Hepatocyte (in vitro differentiated cells): ENCODE results near the gene FGF1. TPM values are rescaled to one million over a fixed set of nuclear protein-coding genes. Genes with fewer than 3 reads are reported as not detected.

Experiments used
- DNase-seq: peaks from one replicate; pipeline ENCODE4 v3.0.0-alpha.2; 2016; ENCODE audit warnings: low spot score
- H2AFZ ChIP-seq: fragments of 200-600 bp; sonication (generic); 2 replicates; pipeline ENCODE4 v1.6.0; 2016; ENCODE audit warnings: antibody characterized with exemption, mild to moderate bottlenecking
- H3K27ac ChIP-seq: fragments of 200-600 bp; sonication (generic); 2 replicates; pipeline ENCODE4 v1.5.1; 2016; ENCODE audit warnings: mild to moderate bottlenecking
- H3K27me3 ChIP-seq: fragments of 200-600 bp; sonication (generic); 2 replicates; pipeline ENCODE4 v1.6.1; 2016
- H3K36me3 ChIP-seq: fragments of 200-600 bp; sonication (generic); replicated peaks from 2 replicates; pipeline ENCODE4 v1.5.1; 2016; ENCODE audit warnings: low read depth; ENCODE audit not compliant: insufficient read depth
- H3K4me1 ChIP-seq: fragments of 200-600 bp; sonication (generic); 2 replicates; pipeline ENCODE4 v1.5.1; 2016; ENCODE audit warnings: mild to moderate bottlenecking, moderate library complexity; ENCODE audit not compliant: insufficient read depth
- H3K4me2 ChIP-seq: fragments of 200-600 bp; sonication (generic); 2 replicates; pipeline ENCODE4 v1.6.0; 2016
- H3K4me3 ChIP-seq: fragments of 200-600 bp; sonication (generic); 2 replicates; pipeline ENCODE4 v1.5.1; 2016; ENCODE audit warnings: mild to moderate bottlenecking
- H3K79me2 ChIP-seq: fragments of 200-600 bp; sonication (generic); 2 replicates; pipeline ENCODE4 v1.6.0; 2017; ENCODE audit warnings: mild to moderate bottlenecking
- H3K9me2 ChIP-seq: fragments of 200-600 bp; sonication (generic); replicated peaks from 2 replicates; pipeline ENCODE4 v1.6.0; 2017; ENCODE audit warnings: mild to moderate bottlenecking; ENCODE audit not compliant: insufficient read depth
- H3K9me3 ChIP-seq: fragments of 200-600 bp; sonication (generic); 2 replicates; pipeline ENCODE4 v1.5.1; 2016; ENCODE audit warnings: low read depth, mild to moderate bottlenecking
- H4K20me1 ChIP-seq: fragments of 200-600 bp; sonication (generic); 2 replicates; pipeline ENCODE4 v1.6.0; 2016; ENCODE audit warnings: mild to moderate bottlenecking; ENCODE audit not compliant: insufficient read depth, poor library complexity, severe bottlenecking
- CTCF ChIP-seq: fragments of 200-600 bp; sonication (generic); IDR thresholded peaks from 2 replicates; pipeline ENCODE4 v1.5.1; 2016; ENCODE audit warnings: antibody characterized with exemption, mild to moderate bottlenecking; ENCODE audit not compliant: poor library complexity
- EZH2 ChIP-seq: fragments of 200-600 bp; sonication (generic); IDR thresholded peaks from 2 replicates; pipeline ENCODE4 v1.6.1; 2016; ENCODE audit warnings: antibody characterized with exemption, mild to moderate bottlenecking, borderline replicate concordance
- EZH2phosphoT487 ChIP-seq: fragments of 200-600 bp; sonication (generic); IDR thresholded peaks from one replicate; pipeline ENCODE4 v1.6.1; 2018; ENCODE audit warnings: antibody characterized with exemption, mild to moderate bottlenecking, low read depth, moderate library complexity; ENCODE audit not compliant: unreplicated experiment, severe bottlenecking
- WGBS: methylation state at CpG from one replicate; pipeline ENCODE4 v1.1.6; 2016; ENCODE audit warnings: low lambda C conversion rate; ENCODE audit errors: missing lambda C conversion rate; 5-methylcytosine and 5-hydroxymethylcytosine counted together
- polyA plus RNA-seq: library from polyadenylated mRNA; unstranded; fragments of >200 nt; fragmentation: Nextera tagmentation; extraction: Ambion mirVana; gene quantifications from 2 replicates; pipeline ENCODE4 v1.2.1, GENCODE V29; 2016
- total RNA-seq: library from RNA; depleted of rRNA; stranded (reverse); fragments of >200 nt; gene quantifications from 2 replicates; pipeline ENCODE4 v1.2.3, GENCODE V29; 2014

Gene FGF1
- total and polyA plus RNA-seq, 2 experiments from 2014 or later: 0.23 to 0.27 TPM

- Histone ChIP-seq H3K4me3 (no peak overlapping the region), H2AFZ (no peak overlapping the region), H4K20me1 (no peaks in the 10 kb centered on the region), H3K36me3 (no peaks in the 10 kb centered on the region), H3K9me3 (no peaks in the 10 kb centered on the region), H3K27ac (no peak overlapping the region), H3K9me2 (no peaks in the 10 kb centered on the region), H3K27me3 (no peaks in the 10 kb centered on the region), H3K4me1 (no peaks in the 10 kb centered on the region), H3K79me2 (no peaks in the 10 kb centered on the region), H3K4me2 (no peak overlapping the region)
- 55% methylated on average over 1 of the region's 1 CpG for WGBS
- TF ChIP-seq EZH2phosphoT487 (no peak), EZH2 (no peak), CTCF (no peak)
- DNase-seq: no peak
These were observed 40.4 kb downstream of the FGF1 start for GRCh38 chr5:142645456-142645855.

- Histone ChIP-seq H3K4me1 (no peaks in the 10 kb centered on the region), H3K9me2 (no peaks in the 10 kb centered on the region), H3K9me3 (no peaks in the 10 kb centered on the region), H3K27ac (peak overlapping the region; percentile 38), H3K4me2 (no peak overlapping the region), H3K27me3 (no peaks in the 10 kb centered on the region), H3K79me2 (no peaks in the 10 kb centered on the region), H2AFZ (no peak overlapping the region), H3K36me3 (no peaks in the 10 kb centered on the region), H3K4me3 (no peak overlapping the region), H4K20me1 (no peaks in the 10 kb centered on the region)
- TF ChIP-seq EZH2phosphoT487 (no peak), EZH2 (no peak), CTCF (no peak)
- DNase-seq: peak; percentile 80
- 48% methylated on average over 10 of the region's 10 CpGs for WGBS
These were observed 41.1 kb downstream of the FGF1 start for GRCh38 chr5:142644640-142645361.

- Histone ChIP-seq H2AFZ (no peak overlapping the region), H3K4me2 (no peak overlapping the region), H3K9me3 (no peaks in the 10 kb centered on the region), H3K4me3 (no peak overlapping the region), H3K36me3 (no peaks in the 10 kb centered on the region), H3K27me3 (no peaks in the 10 kb centered on the region), H3K27ac (no peak overlapping the region), H3K4me1 (no peaks in the 10 kb centered on the region), H3K9me2 (no peaks in the 10 kb centered on the region), H3K79me2 (no peaks in the 10 kb centered on the region), H4K20me1 (no peaks in the 10 kb centered on the region)
- 72% methylated on average over 5 of the region's 5 CpGs for WGBS
- no peak for DNase-seq
- TF ChIP-seq EZH2phosphoT487: no peak
- no peak for TF ChIP-seq CTCF
- no peak for TF ChIP-seq EZH2
These were observed 41.8 kb downstream of the FGF1 start for GRCh38 chr5:142644127-142644526.

- Histone ChIP-seq H3K27me3 (no peaks in the 10 kb centered on the region), H3K9me2 (no peaks in the 10 kb centered on the region), H3K4me1 (no peaks in the 10 kb centered on the region), H4K20me1 (no peaks in the 10 kb centered on the region), H2AFZ (no peak overlapping the region), H3K9me3 (no peaks in the 10 kb centered on the region), H3K27ac (no peak overlapping the region), H3K4me2 (no peak overlapping the region), H3K4me3 (no peak overlapping the region), H3K36me3 (no peaks in the 10 kb centered on the region), H3K79me2 (no peaks in the 10 kb centered on the region)
- TF ChIP-seq EZH2 (no peak), EZH2phosphoT487 (no peak), CTCF (no peak)
- DNase-seq: no peak
- 79% methylated on average over 5 of the region's 5 CpGs for WGBS
These were observed 42.3 kb downstream of the FGF1 start for GRCh38 chr5:142643634-142644033.
